GM18867 (cell line): ENCODE data around the gene CELA2B.
"Not testable (repeated sequence)": the region's sequence is repeated elsewhere in the genome, so short reads cannot be mapped to it uniquely, and the experiment has no call there.

ENCODE experiments used
- ATAC-seq: cut with Tn5 transposase; IDR thresholded peaks from one replicate; pipeline ENCODE4 v1.9.1; 2021; ENCODE audit warnings: mild to moderate bottlenecking, moderate library complexity; ENCODE audit not compliant: unreplicated experiment

The CELA2B gene

DNA sequence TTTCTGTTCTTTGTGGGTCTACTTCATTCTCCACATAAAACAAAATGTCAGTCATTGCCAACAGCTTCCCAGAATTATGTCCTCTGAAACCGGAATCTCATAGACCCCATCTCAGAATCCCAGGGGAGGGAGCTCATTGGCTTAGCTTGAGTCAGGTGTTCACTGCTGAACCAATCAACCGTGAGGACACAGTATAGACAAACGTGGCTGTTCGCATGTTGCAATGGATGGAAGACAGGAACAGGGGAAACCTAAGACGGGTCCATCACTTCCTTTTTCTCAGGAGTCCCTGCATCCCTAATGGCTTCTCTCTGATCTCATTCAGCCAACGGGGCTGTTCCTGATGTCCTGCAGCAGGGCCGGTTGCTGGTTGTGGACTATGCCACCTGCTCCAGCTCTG, 10.2 kb upstream of the CELA2B start:
- ATAC-seq, result no peak

DNA sequence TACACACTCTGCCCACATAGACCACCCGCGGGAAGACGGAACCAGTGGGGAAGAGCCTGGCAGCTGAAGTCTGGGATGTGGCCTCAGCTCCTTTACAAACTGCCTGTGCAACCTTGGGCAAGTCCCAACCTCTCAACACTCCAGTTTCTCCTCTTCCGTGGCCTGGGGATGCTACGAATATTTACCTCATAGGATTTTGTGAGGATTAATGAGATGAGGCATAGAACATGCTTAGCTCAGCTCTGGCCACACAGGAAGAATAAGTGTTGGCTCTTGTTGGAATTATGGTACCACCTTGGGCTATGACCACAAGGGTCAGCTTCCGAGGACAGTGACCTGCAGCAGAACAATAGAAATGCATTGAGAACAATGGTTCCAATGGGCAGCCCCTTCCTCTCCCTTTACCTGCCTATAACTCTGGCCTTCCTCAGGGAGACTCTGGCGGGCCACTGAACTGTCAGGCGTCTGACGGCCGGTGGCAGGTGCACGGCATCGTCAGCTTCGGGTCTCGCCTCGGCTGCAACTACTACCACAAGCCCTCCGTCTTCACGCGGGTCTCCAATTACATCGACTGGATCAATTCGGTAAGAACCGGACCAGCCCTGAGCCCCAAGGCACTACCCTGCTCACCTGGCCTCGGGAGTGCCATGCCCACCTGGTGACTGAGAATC, 8.8 kb upstream of the CELA2B start:
- not testable (repeated sequence) for ATAC-seq

DNA sequence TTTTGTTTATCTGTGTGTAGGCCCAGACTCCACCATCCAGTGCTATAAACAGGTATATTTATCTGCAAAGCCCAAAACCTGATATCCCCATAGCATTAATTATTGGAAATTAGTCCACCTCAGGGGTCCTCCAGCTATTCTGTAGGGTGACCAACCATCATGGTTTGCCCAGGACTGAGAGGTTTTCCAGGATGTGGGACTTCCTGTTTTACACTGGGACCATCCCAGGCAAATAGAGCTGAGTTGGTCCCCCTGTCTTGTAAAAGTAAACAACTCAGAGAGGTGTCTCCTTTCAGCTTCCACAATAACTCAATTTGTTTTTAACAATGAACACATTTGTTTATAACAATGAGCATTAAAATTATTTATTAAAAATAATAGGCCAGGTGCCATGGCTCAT, 7.8 kb upstream of the CELA2B start:
- ATAC-seq, result no peak

DNA sequence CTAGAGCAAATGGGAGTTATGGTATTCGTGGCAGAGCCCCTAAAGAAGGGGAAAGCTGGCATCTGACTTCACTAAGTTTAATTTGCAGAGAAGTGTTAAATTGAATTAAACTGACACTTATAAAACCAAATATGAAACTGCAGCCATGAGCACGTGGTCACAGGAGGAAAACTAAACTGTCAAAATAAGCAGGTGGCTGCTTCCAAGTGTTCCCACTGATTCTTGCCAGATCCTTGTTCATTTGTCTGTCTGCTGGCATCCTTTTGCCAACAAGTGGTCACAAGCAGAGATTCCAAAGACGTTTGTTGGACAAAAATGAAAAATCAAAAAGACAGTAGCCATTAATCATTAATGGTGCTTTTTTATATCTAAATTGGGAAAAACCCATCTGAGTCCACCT, 6.5 kb upstream of the CELA2B start:
- ATAC-seq, result no peak

DNA sequence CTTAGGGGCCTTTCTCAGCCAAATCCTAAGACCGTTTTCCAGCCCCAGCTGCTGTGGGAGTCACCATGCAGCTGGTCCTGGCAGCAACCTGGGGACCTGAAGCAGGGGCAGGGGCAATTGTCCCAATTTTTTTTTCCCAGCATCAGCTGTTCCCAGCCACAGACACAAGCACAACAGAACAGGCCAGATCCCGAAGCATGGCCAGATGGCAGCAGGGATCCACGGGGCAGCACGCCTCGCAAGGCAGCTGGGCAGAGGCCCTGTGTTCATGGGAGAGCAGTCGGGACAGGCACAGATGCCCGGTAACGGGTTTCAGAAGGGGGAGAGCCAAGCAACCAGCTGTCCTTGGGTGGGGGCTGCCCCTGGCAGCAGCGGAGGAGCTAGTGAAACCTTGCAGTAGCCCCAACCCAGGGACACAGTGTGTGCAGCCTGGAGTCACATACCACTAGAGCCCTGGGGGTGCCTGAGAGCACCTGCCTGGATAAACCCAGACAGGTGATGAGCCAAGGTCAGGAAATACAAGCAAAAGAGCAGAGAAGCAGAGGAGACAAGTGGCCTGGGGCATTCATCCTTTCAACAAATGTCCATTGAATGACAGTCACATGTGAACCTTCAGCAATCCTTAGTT, 6.0 kb upstream of the CELA2B start:
- not testable (repeated sequence) for ATAC-seq

DNA sequence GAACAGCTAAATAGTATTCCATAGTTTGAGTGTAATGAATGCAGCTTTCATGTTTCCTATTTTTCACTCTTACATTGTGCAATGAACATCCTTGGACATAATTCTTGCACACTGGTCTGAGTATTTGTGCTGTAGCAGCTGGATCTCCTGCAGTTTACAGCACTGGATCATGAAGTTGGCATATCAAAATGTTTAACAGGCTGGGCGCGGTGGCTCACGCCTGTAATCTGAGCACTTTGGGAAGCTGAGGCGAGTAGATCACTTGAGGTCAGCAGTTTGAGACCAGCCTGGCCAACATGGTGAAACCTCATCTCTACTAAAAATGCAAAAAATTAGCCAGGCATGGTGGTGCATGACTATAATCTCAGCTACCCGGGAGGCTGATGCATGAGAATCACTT, 4.8 kb upstream of the CELA2B start:
- not testable (repeated sequence) for ATAC-seq

DNA sequence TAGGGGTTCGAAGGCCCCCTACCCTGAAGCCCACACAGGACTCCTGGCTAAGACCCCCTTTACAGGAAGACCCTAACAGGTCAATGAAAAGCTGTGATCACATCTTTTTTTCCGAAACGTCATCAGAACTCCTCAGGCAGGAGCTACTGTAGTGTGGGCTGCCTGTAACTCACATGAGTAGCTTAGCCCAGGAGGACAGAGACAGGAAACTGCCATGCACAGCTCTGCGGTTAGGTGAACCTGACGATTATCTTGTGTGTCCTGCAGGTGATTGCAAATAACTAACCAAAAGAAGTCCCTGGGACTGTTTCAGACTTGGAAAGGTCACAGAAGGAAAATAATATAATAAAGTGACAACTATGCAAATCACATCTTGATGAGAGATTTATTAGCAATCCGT, 4.2 kb upstream of the CELA2B start:
- not testable (repeated sequence) for ATAC-seq

DNA sequence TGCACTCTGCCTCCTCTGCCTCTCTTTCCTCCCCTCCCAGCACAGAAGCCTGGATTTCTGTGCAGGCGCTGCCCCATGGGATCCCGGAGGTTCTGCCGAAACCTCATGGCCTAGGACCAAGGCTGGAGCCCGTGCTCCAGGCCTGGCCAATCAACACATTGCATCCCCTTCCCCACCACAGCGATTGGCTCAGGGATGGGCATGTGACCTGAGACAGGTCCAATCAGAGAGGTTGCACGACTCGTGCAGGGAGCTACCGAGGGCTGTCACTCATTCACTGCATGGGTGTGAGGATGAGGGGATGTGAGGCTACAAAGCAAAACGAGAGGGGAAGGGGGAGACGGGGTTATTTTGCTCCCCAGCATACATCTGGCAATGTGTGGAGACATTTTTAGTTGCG, 3.3 kb upstream of the CELA2B start:
- ATAC-seq, result no peak

DNA sequence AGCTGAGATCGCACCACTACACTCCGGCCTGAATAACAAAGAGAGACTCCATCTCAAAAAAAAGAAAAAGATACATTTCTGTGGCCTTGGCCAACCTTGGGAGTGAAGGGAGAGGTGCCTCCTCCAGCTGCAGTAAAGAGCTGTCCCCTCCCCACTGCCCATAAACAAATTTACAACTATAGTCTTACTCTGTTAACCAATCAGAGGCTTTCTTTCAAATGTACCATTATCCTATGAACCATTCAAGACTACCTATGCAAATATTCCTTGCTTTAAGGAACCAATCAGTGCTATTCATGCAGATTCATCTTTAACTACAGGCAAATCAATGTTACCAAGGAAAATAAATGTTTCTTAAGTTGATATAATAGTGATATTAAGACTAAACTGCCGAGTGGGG, 1.0 kb downstream of the CELA2B start:
- ATAC-seq, result no peak

DNA sequence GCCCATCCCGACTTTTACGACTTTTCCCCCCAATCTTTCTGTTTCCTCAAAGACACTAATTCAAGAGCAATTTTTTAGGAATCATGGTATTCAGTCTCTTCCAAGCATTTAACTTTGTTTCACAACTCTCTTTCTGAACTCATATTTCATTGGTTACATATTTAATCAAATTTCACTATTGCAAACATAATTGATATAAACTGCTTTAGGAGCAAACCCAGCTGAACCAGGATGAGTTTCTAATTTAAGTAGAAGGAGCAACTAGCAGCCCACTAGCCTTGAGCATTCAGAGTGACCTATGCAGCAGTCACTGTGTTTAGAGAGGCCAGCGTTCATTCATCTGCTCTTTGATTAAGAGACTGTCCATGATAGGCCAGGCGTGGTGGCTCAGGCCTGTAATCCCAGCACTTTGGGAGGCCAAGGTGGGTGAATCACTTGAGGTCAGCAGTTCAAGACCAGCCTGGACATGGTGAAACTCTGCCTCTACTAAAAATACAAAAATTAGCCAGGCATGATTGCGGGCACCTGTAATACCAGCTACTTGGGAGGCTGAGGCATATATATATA, 1.8 kb downstream of the CELA2B start:
- no peak for ATAC-seq

DNA sequence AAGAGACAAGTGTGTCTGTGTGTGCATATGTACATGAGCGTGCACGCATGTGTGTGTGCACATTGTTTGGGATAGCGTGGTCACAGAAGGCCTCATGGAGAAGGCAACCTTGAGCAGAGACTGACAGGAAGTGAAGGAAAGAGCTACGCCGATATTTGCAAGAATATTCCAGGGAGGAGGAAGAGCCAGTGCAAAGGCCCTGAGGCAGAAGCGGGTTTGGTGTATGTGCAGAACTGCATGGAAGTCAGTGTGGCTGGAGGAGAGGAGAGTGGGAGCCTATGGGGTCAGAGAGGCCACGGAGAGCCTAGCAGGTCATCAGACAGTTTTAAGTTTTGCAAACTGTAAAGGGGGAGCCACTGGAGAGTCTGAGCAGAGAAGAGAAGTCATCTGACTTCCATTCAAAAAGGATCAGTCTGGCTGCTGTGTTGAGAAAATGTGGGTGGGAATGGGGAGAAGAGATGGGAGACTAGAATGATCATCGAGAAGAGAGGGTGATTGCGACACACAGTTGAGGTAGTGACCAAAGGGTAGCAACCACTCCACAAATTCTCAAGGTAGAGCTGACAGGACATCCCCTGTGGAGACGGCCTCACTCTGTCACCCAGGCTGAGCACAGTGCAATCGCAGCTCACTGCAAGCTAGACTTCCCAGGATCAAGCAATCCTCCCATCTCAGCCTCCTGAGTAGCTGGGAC, 3.9 kb downstream of the CELA2B start:
- ATAC-seq, result no peak

DNA sequence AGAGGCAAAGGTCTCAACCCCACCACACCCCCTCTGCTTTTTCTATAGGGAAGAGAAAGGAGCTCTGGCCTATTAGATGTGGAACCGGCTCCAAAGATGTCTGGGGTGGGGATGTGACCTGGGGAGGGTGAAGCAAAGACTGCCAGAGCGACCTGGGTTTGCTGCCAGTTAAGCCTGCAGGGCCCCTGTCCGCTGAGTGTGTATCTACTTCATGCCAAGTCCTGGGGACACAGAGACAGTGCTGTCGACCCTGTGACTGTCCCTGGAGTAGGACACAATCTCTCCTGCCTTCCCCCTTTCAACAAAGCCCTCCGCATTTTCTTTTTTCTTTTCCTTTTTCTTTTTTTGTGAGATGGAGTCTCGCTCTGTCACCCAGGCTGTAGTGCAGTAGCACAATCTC, 6.6 kb downstream of the CELA2B start:
- ATAC-seq, result not testable (repeated sequence)

DNA sequence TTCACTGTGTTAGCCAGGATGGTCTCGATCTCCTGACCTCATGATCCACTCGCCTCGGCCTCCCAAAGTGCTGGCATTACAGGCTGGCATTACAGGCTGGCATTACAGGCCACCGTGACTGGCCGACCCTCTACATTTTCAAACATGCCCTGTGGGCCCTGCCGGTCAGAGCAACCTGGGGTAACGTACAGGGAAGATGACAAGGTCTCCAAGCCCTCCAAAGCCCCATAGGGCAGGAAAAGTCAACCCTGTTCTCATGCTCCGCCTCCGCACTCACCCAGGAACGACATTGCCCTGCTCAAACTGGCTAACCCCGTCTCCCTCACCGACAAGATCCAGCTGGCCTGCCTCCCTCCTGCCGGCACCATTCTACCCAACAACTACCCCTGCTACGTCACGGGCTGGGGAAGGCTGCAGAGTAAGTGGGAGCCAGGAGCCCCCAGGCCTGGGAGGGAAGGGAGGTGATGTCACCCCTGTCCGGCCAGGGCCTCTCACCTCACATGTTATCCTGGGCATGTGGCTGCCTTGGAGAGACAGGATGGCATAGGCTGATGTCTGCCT, 7.2 kb downstream of the CELA2B start:
- ATAC-seq, result not testable (repeated sequence)

DNA sequence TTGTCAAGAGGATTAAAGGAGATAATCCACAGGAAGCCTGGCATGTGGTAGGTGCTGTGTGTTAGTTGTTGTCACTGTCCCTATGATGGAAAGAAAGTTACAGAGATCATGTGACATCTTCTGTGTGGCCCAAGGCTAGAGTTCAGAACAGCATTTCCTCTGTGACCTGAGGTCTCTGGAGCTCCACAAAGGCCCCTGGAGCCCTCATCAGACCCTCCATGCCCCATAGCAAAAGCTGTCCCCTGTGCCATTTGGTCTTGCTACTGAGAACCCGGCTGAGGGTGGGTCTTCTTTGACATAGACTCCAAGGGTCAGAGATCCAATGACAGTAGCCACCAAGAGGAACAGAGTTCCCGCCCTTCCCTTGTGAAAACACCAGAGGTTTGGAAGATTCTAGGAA, 8.1 kb downstream of the CELA2B start:
- ATAC-seq, result no peak

DNA sequence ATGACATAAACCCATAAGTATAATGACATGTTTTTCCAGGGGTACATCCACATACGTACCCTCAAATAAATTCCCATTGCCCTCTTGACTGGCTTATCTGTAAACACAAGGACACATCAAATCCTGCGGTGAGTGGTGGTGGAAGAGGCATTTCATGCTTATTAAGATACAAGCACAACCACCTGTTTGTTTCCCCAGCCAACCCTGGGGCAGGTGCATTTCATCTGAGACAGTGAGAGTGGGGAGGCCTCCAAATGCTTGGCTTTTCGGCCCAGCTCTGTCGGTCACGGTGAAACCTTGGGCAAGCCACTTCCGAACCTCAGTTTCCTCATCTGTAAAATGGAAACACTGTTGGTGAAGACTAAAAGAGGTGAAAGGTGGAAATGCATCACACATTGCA, 8.5 kb downstream of the CELA2B start:
- ATAC-seq, result not testable (repeated sequence)

DNA sequence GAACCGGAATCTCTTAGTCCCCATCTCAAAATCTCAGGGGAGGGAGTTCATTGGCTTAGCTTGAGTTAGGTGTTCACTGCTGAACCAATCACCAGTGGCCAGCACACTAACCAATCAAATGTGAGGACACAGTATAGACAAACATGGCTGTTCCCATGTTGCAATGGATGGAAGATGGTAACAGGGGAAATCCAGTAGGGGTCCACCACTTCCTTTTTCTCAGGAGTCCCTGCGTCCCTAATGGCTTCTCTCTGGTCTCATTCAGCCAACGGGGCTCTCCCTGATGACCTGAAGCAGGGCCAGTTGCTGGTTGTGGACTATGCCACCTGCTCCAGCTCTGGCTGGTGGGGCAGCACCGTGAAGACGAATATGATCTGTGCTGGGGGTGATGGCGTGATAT, 9.7 kb downstream of the CELA2B start:
- no peak for ATAC-seq

DNA sequence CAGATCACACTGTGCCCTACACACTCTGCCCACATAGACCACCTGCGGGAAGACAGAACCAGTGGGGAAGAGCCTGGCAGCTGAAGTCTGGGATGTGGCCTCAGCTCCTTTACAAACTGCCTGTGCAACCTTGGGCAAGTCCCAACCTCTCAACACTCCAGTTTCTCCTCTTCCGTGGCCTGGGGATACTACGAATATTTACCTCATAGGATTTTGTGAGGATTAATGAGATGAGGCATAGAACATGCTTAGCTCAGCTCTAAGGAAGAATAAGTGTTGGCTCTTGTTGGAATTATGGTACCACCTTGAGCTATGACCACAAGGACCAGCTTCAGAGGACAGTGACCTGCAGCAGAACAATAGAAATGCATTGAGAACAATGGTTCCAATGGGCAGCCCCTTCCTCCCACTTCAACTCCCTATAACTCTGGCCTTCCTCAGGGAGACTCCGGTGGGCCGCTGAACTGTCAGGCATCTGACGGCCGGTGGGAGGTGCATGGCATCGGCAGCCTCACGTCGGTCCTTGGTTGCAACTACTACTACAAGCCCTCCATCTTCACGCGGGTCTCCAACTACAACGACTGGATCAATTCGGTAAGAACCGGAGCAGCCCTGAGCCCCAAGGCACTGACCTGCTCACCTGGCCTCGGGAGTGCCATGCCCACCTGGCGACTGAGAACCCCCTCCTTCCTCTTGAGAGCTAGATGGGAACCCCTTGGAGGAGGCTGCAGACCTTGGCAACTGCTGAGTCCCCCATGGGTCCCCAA, 11.1 kb downstream of the CELA2B start:
- ATAC-seq, result not testable (repeated sequence)

DNA sequence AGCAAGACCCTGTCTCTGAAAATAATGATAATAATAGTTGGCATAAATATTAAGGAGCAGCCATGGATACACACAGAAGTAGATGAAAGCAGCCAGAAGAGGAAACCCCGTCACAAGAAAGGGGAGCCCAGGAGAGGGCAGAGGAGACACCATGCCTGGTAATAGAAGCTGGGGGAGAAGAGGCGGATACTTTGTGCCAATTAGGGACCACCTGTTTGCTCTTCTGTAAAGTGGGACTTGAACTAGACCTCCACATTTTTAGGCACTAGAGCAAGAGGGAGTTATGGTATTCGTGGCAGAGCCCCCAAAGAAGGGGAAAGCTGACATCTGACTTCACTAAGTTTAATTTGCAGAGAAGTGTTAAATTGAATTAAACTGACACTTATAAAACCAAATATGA, 12.5 kb downstream of the CELA2B start:
- no peak for ATAC-seq

DNA sequence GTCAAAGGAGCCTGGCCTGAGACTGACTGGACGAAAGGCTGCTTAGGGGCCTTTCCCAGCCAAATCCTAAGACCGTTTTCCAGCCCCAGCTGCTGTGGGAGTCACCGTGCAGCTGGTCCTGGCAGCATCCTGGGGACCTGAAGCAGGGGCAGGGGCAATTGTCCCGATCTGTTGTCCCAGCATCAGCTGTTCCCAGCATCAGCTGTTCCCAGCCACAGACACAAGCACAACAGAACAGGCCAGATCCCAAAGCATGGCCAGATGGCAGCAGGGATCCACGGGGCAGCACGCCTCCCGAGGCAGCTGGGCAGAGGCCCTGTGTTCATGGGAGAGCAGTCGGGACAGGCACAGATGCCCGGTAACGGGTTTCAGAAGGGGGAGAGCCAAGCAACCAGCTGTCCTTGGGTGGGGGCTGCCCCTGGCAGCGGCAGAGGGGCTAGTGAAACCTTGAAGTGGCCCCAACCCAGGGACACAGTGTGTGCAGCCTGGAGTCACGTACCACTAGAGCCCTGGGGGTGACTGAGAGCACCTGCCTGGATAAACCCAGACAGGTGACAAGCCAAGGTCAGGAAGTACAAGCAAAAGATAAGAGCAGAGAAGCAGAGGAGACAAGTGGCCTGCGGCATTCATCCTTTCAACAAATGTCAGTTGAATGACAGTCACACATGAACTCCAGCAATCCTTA, 13.3 kb downstream of the CELA2B start:
- ATAC-seq, result no peak

DNA sequence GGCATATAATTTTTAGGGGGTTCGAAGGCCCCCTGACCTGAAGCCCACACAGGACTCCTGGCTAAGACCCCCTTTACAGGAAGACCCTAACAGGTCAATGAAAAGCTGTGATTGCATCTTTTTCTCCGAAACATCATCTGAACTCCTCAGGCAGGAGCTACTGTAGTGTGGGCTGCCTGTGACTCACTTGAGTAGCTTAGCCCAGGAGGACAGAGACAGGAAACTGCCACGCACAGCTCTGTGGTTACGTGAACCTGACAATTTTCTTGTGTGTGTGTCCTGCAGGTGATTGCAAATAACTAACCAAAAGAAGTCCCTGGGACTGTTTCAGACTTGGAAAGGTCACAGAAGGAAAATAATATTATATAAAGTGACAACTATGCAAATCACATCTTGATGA, 15.1 kb downstream of the CELA2B start:
- ATAC-seq, result not testable (repeated sequence)
